IMR-90 (cell line): ENCODE measurements around the gene CTF1. TPM values are rescaled to one million over a fixed set of nuclear protein-coding genes. Genes with fewer than 3 reads are reported as not detected.
A peak's percentile ranks its signal among the peaks of the same experiment; 100 is the strongest.

ENCODE experiments used
- ATAC-seq: fragments of 200-7000 bp; cut with Tn5 transposase; 2 replicates; pipeline ENCODE4 v1.9.1; 2020; ENCODE audit warnings: low read depth, mild to moderate bottlenecking, moderate library complexity
- BruUV-seq: library from RNA; stranded (reverse); fragments of 400-500 nt; replicated peaks from 2 replicates; lab custom pipeline; 2021; lab: Mats Ljungman, UMichigan
- CTCF ChIA-PET: fragments of 300-600 bp; formaldehyde crosslinking; extraction: SDS; loops from one replicate; lab custom pipeline; 2021; ENCODE audit warnings: antibody characterized with exemption; lab: Yijun Ruan, JAX
- POLR2A ChIA-PET: fragments of 300-600 bp; sonication (Branson Sonifier 250); formaldehyde crosslinking; loops from one replicate; lab custom pipeline; 2022; ENCODE audit warnings: antibody characterized with exemption; ENCODE audit not compliant: unreplicated experiment; lab: Charles Lee
- DNase-seq: peaks from one replicate; pipeline ENCODE4 v3.0.0; 2013
- H2AFZ ChIP-seq: replicated peaks from 2 replicates; pipeline ENCODE3; 2013; ENCODE audit warnings: low read length, mild to moderate bottlenecking; ENCODE audit not compliant: poor library complexity
- H2AK5ac ChIP-seq: 2 replicates; pipeline ENCODE4 v1.6.1; 2013; ENCODE audit warnings: low read depth, low read length, inconsistent platforms
- H2AK9ac ChIP-seq: replicated peaks from 2 replicates; pipeline ENCODE3; 2013; ENCODE audit warnings: mild to moderate bottlenecking, low read depth, low read length, moderate library complexity; ENCODE audit not compliant: poor library complexity
- H2BK120ac ChIP-seq: 2 replicates; pipeline ENCODE4 v1.6.1; 2013; ENCODE audit warnings: low read depth, low read length, inconsistent platforms
- H2BK15ac ChIP-seq: 3 replicates; pipeline ENCODE4 v1.6.1; 2013; ENCODE audit warnings: low read depth, low read length, inconsistent platforms
- H2BK20ac ChIP-seq: 2 replicates; pipeline ENCODE4 v1.6.1; 2013; ENCODE audit warnings: low read depth, mild to moderate bottlenecking, inconsistent platforms, low read length, moderate library complexity
- H2BK5ac ChIP-seq: 2 replicates; pipeline ENCODE4 v1.6.1; 2013; ENCODE audit warnings: mild to moderate bottlenecking, low read depth, low read length, inconsistent platforms; ENCODE audit not compliant: poor library complexity, severe bottlenecking
- H3K14ac ChIP-seq: replicated peaks from 2 replicates; pipeline ENCODE4 v1.6.1; 2013; ENCODE audit warnings: low read depth, low read length, inconsistent platforms
- H3K18ac ChIP-seq: 2 replicates; pipeline ENCODE4 v1.6.1; 2013; ENCODE audit warnings: low read depth, low read length, control low read depth
- H3K23ac ChIP-seq: 2 replicates; pipeline ENCODE4 v1.6.1; 2013; ENCODE audit warnings: low read depth, low read length, inconsistent platforms
- H3K27ac ChIP-seq: 2 replicates; pipeline ENCODE4 v1.5.1; 2013; ENCODE audit warnings: mild to moderate bottlenecking, control low read depth, low read length; ENCODE audit not compliant: insufficient read depth
- H3K27me3 ChIP-seq: 2 replicates; pipeline ENCODE4 v1.6.1; 2013; ENCODE audit warnings: low read length; ENCODE audit not compliant: control insufficient read depth, insufficient read depth
- H3K36me3 ChIP-seq: 2 replicates; pipeline ENCODE4 v1.6.1; 2013; ENCODE audit warnings: low read length, mixed read lengths; ENCODE audit not compliant: control insufficient read depth, insufficient read depth
- H3K4ac ChIP-seq: 2 replicates; pipeline ENCODE4 v1.6.1; 2013; ENCODE audit warnings: low read depth, low read length, inconsistent platforms
- H3K4me1 ChIP-seq: 2 replicates; pipeline ENCODE4 v1.6.1; 2013; ENCODE audit warnings: low read length, mixed read lengths; ENCODE audit not compliant: control insufficient read depth, insufficient read depth
- H3K4me2 ChIP-seq: 2 replicates; pipeline ENCODE4 v1.6.1; 2013; ENCODE audit warnings: low read depth, mild to moderate bottlenecking, control low read depth, low read length, moderate library complexity
- H3K4me3 ChIP-seq: 2 replicates; pipeline ENCODE4 v1.5.1; 2013; ENCODE audit warnings: low read depth, mild to moderate bottlenecking, control low read depth, low read length, moderate library complexity; ENCODE audit not compliant: insufficient read depth
- H3K56ac ChIP-seq: 2 replicates; pipeline ENCODE4 v1.6.1; 2013; ENCODE audit warnings: low read length, inconsistent platforms; ENCODE audit not compliant: insufficient read depth; ENCODE audit errors: extremely low read depth
- H3K79me1 ChIP-seq, 2 experiments: 2 replicates each; pipeline ENCODE4 v1.6.1; 2013; ENCODE audit warnings: low read length in 2 of 2, inconsistent platforms in 1 of 2, low read depth in 1 of 2
- H3K9ac ChIP-seq: 2 replicates; pipeline ENCODE4 v1.6.1; 2013; ENCODE audit warnings: low read depth, low read length, control low read depth
- H3K9me1 ChIP-seq: 2 replicates; pipeline ENCODE4 v1.6.1; 2013; ENCODE audit warnings: low read length, inconsistent platforms; ENCODE audit not compliant: insufficient read depth
- H3K9me3 ChIP-seq: 2 replicates; pipeline ENCODE4 v1.6.1; 2013; ENCODE audit warnings: low read length; ENCODE audit not compliant: control insufficient read depth, insufficient read depth
- H4K20me1 ChIP-seq: 2 replicates; pipeline ENCODE4 v1.6.1; 2013; ENCODE audit warnings: low read length, inconsistent platforms; ENCODE audit not compliant: insufficient read depth
- H4K5ac ChIP-seq: 2 replicates; pipeline ENCODE4 v1.6.1; 2013; ENCODE audit warnings: mild to moderate bottlenecking, low read depth, low read length, control low read depth
- H4K8ac ChIP-seq, 2 experiments: 2 replicates each; pipeline ENCODE4 v1.6.1; 2013; ENCODE audit warnings: low read depth in 2 of 2, low read length in 2 of 2, control low read depth in 1 of 2, inconsistent platforms in 1 of 2
- H4K91ac ChIP-seq: 2 replicates; pipeline ENCODE4 v1.6.1; 2013; ENCODE audit warnings: low read depth, low read length, inconsistent platforms; ENCODE audit not compliant: insufficient read depth
- BHLHE40 ChIP-seq: fragments of 150-350 bp; IDR thresholded peaks from 2 replicates; pipeline ENCODE4 v1.6.1; 2016; ENCODE audit warnings: mild to moderate bottlenecking, low read depth, low read length
- CEBPB ChIP-seq: IDR thresholded peaks from 2 replicates; pipeline ENCODE4 v1.6.1; 2012; ENCODE audit warnings: low read depth, low read length, improper control_type of control experiment
- CHD1 ChIP-seq: IDR thresholded peaks from 2 replicates; pipeline ENCODE4 v1.6.1; 2012; ENCODE audit warnings: low read depth, low read length, improper control_type of control experiment
- MAFK ChIP-seq: IDR thresholded peaks from 2 replicates; pipeline ENCODE4 v1.6.1; 2012; ENCODE audit warnings: low read depth, low read length, improper control_type of control experiment
- MAZ ChIP-seq: IDR thresholded peaks from 2 replicates; pipeline ENCODE4 v1.6.1; 2012; ENCODE audit warnings: low read depth, mild to moderate bottlenecking, low read length, improper control_type of control experiment, moderate library complexity, borderline replicate concordance
- MXI1 ChIP-seq: IDR thresholded peaks from 2 replicates; pipeline ENCODE4 v1.6.1; 2012; ENCODE audit warnings: low read depth, mild to moderate bottlenecking, low read length, moderate library complexity, borderline replicate concordance
- NFE2L2 ChIP-seq: fragments of 150-350 bp; IDR thresholded peaks from 2 replicates; pipeline ENCODE4 v1.6.1; 2016; ENCODE audit warnings: low read depth, mild to moderate bottlenecking, low read length
- POLR2A ChIP-seq: IDR thresholded peaks from 2 replicates; pipeline ENCODE4 v1.6.1; 2012; ENCODE audit warnings: mild to moderate bottlenecking, low read depth, low read length
- RAD21 ChIP-seq: IDR thresholded peaks from 2 replicates; pipeline ENCODE4 v1.6.1; 2012; ENCODE audit warnings: low read length, improper control_type of control experiment
- RCOR1 ChIP-seq: IDR thresholded peaks from 2 replicates; pipeline ENCODE4 v1.6.1; 2012; ENCODE audit warnings: mild to moderate bottlenecking, low read length, improper control_type of control experiment; ENCODE audit not compliant: insufficient replicate concordance
- WGBS, 2 experiments: methylation state at CpG; one replicate each; pipeline versions ENCODE4 v1.1.5 to v1.1.7; 2013; ENCODE audit warnings: missing lambda C conversion rate in 2 of 2; ENCODE audit not compliant: insufficient read length in 1 of 2; ENCODE audit errors: extremely low coverage in 2 of 2; 5-methylcytosine and 5-hydroxymethylcytosine counted together
- dilution Hi-C: fragments of 300-500 bp; cut with HindIII; formaldehyde crosslinking; loops from one replicate; pipeline ENCODE4 v1.14.3; 2018; ENCODE audit warnings: low sequenced_read_pairs; ENCODE audit not compliant: unreplicated experiment
- in situ Hi-C: fragments of 300-500 bp; cut with MboI; formaldehyde crosslinking; loops from 3 replicates; pipeline ENCODE4 v1.14.3; 2019; ENCODE audit warnings: low sequenced_read_pairs, inconsistent platforms, mixed read lengths
- intact Hi-C: fragments of 100-400 bp; cut with micrococcal nuclease; formaldehyde crosslinking; loops from 2 replicates; pipeline ENCODE4 v1.10.0; 2022
- polyA plus RNA-seq, 3 experiments: library from polyadenylated mRNA; depleted of rRNA; stranded (reverse); fragments of >200 nt; gene quantifications; 2 replicates each; pipeline ENCODE4 v1.2.3, GENCODE V29; 2012; ENCODE audit warnings: low replicate concordance in 1 of 3
- total RNA-seq: library from RNA; depleted of rRNA; stranded (reverse); fragments of >200 nt; gene quantifications from 2 replicates; pipeline ENCODE4 v1.2.3, GENCODE V29; 2012
- TF ChIP-seq, protein P1 (sequence below): conservative IDR thresholded peaks from 2 replicates; pipeline ENCODE4 v1.5.1; 2012; ENCODE audit warnings: mild to moderate bottlenecking, low read depth, low read length, improper control_type of control experiment
- TF ChIP-seq, protein P2 (sequence below): fragments of 150-350 bp; IDR thresholded peaks from 2 replicates; pipeline ENCODE4 v1.6.1; 2017; ENCODE audit warnings: mild to moderate bottlenecking, antibody characterized with exemption, low read length, low read depth
- TF ChIP-seq, protein P3 (sequence below): fragments of 150-350 bp; IDR thresholded peaks from 2 replicates; pipeline ENCODE4 v1.6.1; 2016; ENCODE audit warnings: low read depth, mild to moderate bottlenecking, low read length, moderate library complexity, borderline replicate concordance

CTF1 gene
- total and polyA plus RNA-seq, 2 of the 4 experiments (the other 2 are of a cell fraction) = 0.18 to 12.9 TPM

DNA sequence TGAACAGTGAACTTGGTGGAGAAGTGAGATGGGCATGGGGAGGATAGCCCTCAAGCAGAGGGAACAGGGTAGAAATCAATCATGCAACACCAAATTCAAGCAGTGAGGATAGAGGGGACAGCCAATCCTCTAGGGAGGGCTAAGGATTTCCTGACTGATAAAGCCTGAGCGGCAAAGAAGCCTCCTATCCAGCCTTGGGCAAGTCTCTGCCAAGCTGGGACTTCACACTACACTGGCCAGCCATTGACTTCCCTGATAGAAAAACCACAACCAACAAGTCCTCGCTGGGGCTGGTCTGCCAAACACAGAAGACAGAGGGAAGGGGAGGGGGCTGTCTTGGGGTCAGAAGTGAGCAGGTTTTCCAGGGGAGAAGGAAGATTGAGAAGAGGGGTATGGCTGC lies 24.5 kb downstream of the CTF1 start:
- DNase-seq = no peak
- ChIA-PET POLR2A (no interaction called here), CTCF (no interaction called here)
- H3K27ac ChIP-seq = no peak overlapping the region
- H4K8ac ChIP-seq = no peak overlapping the region; a peak in 1 of 4 replicates
- TF ChIP-seq, protein P1, sequence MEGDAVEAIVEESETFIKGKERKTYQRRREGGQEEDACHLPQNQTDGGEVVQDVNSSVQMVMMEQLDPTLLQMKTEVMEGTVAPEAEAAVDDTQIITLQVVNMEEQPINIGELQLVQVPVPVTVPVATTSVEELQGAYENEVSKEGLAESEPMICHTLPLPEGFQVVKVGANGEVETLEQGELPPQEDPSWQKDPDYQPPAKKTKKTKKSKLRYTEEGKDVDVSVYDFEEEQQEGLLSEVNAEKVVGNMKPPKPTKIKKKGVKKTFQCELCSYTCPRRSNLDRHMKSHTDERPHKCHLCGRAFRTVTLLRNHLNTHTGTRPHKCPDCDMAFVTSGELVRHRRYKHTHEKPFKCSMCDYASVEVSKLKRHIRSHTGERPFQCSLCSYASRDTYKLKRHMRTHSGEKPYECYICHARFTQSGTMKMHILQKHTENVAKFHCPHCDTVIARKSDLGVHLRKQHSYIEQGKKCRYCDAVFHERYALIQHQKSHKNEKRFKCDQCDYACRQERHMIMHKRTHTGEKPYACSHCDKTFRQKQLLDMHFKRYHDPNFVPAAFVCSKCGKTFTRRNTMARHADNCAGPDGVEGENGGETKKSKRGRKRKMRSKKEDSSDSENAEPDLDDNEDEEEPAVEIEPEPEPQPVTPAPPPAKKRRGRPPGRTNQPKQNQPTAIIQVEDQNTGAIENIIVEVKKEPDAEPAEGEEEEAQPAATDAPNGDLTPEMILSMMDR = no peak
- TF ChIP-seq POLR2A (no peak), RAD21 (no peak), NFE2L2 (no peak), CHD1 (no peak), RCOR1 (no peak), MXI1 (no peak), BHLHE40 (no peak), CEBPB (no peak), MAFK (no peak), MAZ (no peak)
- TF ChIP-seq, protein P2, sequence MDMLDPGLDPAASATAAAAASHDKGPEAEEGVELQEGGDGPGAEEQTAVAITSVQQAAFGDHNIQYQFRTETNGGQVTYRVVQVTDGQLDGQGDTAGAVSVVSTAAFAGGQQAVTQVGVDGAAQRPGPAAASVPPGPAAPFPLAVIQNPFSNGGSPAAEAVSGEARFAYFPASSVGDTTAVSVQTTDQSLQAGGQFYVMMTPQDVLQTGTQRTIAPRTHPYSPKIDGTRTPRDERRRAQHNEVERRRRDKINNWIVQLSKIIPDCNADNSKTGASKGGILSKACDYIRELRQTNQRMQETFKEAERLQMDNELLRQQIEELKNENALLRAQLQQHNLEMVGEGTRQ = no peak
- TF ChIP-seq, protein P3, sequence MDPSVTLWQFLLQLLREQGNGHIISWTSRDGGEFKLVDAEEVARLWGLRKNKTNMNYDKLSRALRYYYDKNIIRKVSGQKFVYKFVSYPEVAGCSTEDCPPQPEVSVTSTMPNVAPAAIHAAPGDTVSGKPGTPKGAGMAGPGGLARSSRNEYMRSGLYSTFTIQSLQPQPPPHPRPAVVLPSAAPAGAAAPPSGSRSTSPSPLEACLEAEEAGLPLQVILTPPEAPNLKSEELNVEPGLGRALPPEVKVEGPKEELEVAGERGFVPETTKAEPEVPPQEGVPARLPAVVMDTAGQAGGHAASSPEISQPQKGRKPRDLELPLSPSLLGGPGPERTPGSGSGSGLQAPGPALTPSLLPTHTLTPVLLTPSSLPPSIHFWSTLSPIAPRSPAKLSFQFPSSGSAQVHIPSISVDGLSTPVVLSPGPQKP = no peak
- intact Hi-C loops (loop anchor here (1.0 to 5.0 kb wide), 5 partner anchors 77 to 224 kb away; partner anchors contain the start of genes CFAP119, PHKG2, RNF40 and SRCAP), dilution Hi-C loops (no loop called here), in situ Hi-C loops (no loop called here)
- H3K9me1 ChIP-seq = no peaks in the 10 kb centered on the region
- BruUV-seq = no TSS peak
- H4K20me1 ChIP-seq = peaks cover 4% of the 10 kb centered on the region
- H2BK120ac ChIP-seq = no peak overlapping the region
- peak overlapping the region; percentile 65 for H2AK9ac ChIP-seq
- no peak overlapping the region for H2AK5ac ChIP-seq
- no peak overlapping the region for H4K91ac ChIP-seq
- H2BK5ac ChIP-seq = no peak overlapping the region
- H4K5ac ChIP-seq = no peak overlapping the region
- H3K36me3 ChIP-seq = no peaks in the 10 kb centered on the region; the same call in 1 of the 2 replicates
- H3K4me1 ChIP-seq = peaks cover 2% of the 10 kb centered on the region; the same call in 1 of the 2 replicates
- H2BK20ac ChIP-seq = no peak overlapping the region
- H3K79me1 ChIP-seq = peaks cover 4 to 25% of the 10 kb centered on the region in 2 experiments; a peak in 2 of 4 replicates
- H3K4me2 ChIP-seq = no peak overlapping the region
- no peak overlapping the region for H2BK15ac ChIP-seq
- H3K18ac ChIP-seq = no peak overlapping the region
- WGBS, 2 experiments = no CpG with 5 or more reads among the region's 2 CpGs
- no peaks in the 10 kb centered on the region for H3K9me3 ChIP-seq
- no peak overlapping the region for H3K23ac ChIP-seq
- no peak overlapping the region for H3K4ac ChIP-seq
- no peaks in the 10 kb centered on the region for H3K27me3 ChIP-seq
- no peak for ATAC-seq
- no peak overlapping the region for H3K14ac ChIP-seq
- H3K9ac ChIP-seq = no peak overlapping the region
- H2AFZ ChIP-seq = no peak overlapping the region
- H3K4me3 ChIP-seq = no peak overlapping the region
- no peak overlapping the region for H3K56ac ChIP-seq
